ENCODE results near the gene ANKRD6.

- TF ChIP-seq CTCF (conservative IDR thresholded peaks at IDR 0.05; ENCODE audit: low read depth, low read length) (no peak), EZH2 (IDR thresholded peaks at IDR 0.05; ENCODE audit: borderline replicate concordance, low read depth, low read length, poor library complexity, severe bottlenecking) (no peak)
Measured at GRCh38 chr6:89679215-89680120, 246.5 kb downstream of the ANKRD6 start.

Data from A673 (cell line).